ENCODE data around the gene CASP14. TPM values are rescaled to one million over a fixed set of nuclear protein-coding genes. Genes with fewer than 3 reads are reported as not detected.
"Not testable (repeated sequence)": the region's sequence is repeated elsewhere in the genome, so short reads cannot be mapped to it uniquely, and the experiment has no call there.

Gene CASP14, protein sequence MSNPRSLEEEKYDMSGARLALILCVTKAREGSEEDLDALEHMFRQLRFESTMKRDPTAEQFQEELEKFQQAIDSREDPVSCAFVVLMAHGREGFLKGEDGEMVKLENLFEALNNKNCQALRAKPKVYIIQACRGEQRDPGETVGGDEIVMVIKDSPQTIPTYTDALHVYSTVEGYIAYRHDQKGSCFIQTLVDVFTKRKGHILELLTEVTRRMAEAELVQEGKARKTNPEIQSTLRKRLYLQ
- total RNA-seq (not detected), polyA plus RNA-seq (not detected), total RNA-seq (0 to 0.06 (median 0) reads per million in 6 experiments)

- Mint-ChIP-seq H3K27ac (peak within 1 kb of the TSS in 1 of 10 donors; percentile 49), H3K9me3 (peaks cover 0 to 7% (median 0%) of the 10 kb centered on the region in 9 donors), H3K27me3 (peaks cover 34 to 63% (median 39%) of the 10 kb centered on the region in 5 donors), H3K36me3 (peaks cover 0 to 2% (median under 1%) of the 10 kb centered on the region in 3 donors), H3K4me1 (no peaks in the 10 kb centered on the region), H3K4me3 (no peak within 1 kb of the TSS)
- DNase-seq (no peak), ATAC-seq (no peak)
- POLR2A ChIA-PET: no interaction called here
These were observed at the start of gene CASP14 for GRCh38 chr19:15048885-15049541. Gene CASP14, plus strand, starts transcription at chr19:15049480. Its CDS starts 2,772 bp downstream, at chr19:15052252.

DNA sequence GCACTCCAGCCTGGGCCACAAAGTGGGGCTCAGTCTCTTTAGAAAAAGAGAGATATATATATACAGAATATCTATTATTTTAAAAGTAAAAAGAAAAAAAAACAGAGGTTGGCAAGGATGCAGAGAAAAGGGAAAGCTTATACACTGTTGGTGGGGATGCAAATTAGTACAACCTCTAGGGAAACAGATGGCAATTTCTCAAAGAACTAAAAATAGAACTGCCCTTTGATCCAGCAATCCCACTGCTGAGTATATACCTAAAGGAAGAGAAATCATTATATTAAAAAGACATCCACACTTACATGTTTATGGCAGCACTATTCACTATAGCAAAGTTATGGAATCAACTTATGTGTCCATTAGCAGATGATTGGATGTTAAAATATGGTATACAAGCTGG, 41.0 kb upstream of the CASP14 start:
- H3K36me3 Mint-ChIP-seq: peaks cover 0 to 16% (median 0%) of the 10 kb centered on the region in 3 donors
- POLR2A ChIA-PET: interaction anchor here (0.6 kb wide), 1 partner anchor 97 kb away, joined by 3 read pairs; no protein-coding TSS in a partner anchor
- H3K4me3 Mint-ChIP-seq: no peak overlapping the region
- DNase-seq (no peak), ATAC-seq (no peak)
- peaks cover 0 to 4% (median 0%) of the 10 kb centered on the region in 4 donors for H3K4me1 Mint-ChIP-seq
- H3K9me3 Mint-ChIP-seq: peaks cover 0 to 5% (median 0%) of the 10 kb centered on the region in 9 donors
- H3K27me3 Mint-ChIP-seq: peaks cover 25 to 66% (median 45%) of the 10 kb centered on the region in 5 donors
- no peak overlapping the region for H3K27ac Mint-ChIP-seq

- Mint-ChIP-seq H3K27ac (no peak overlapping the region), H3K9me3 (peaks cover 0 to 8% (median 1%) of the 10 kb centered on the region in 9 donors), H3K27me3 (peaks cover 32 to 77% (median 49%) of the 10 kb centered on the region in 5 donors), H3K4me3 (no peak overlapping the region), H3K36me3 (peaks cover 0 to 17% (median 0%) of the 10 kb centered on the region in 3 donors), H3K4me1 (peaks cover 0 to 4% (median 0%) of the 10 kb centered on the region in 4 donors)
- ATAC-seq (no peak), DNase-seq (no peak)
- POLR2A ChIA-PET: no interaction called here
These were observed 38.6 kb upstream of the CASP14 start for GRCh38 chr19:15010501-15011300.

DNA sequence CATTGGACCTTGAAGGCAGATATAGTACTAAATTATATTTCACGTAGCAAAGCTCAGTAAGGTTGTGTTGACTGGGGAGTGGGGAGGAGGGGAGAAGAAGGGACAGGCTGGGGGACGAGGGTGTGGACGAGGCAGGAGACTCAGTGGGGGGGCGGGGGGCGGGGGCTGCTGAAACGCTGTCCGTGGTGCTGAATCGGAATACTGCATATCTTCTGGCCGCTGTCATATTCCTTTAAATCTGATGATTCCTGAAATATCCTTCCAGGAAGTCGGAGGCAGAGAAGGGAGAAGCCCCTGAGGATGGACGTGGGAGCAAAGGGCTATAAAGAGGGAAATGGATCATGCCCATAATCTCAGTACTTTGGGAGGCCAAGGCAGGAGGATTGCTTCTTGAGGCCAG, 34.7 kb upstream of the CASP14 start:
- peaks cover 32 to 73% (median 52%) of the 10 kb centered on the region in 5 donors for H3K27me3 Mint-ChIP-seq
- no peak overlapping the region for H3K4me3 Mint-ChIP-seq
- no peak overlapping the region for H3K27ac Mint-ChIP-seq
- POLR2A ChIA-PET: no interaction called here
- H3K36me3 Mint-ChIP-seq: peaks cover 0 to 17% (median 0%) of the 10 kb centered on the region in 3 donors
- H3K9me3 Mint-ChIP-seq: peaks cover 0 to 7% (median 1%) of the 10 kb centered on the region in 9 donors
- no peak for ATAC-seq
- peaks cover 0 to 4% (median 0%) of the 10 kb centered on the region in 4 donors for H3K4me1 Mint-ChIP-seq
- no peak for DNase-seq

- POLR2A ChIA-PET: no interaction called here
- Mint-ChIP-seq H3K4me3 (no peak overlapping the region), H3K36me3 (peaks cover 0 to 12% (median 0%) of the 10 kb centered on the region in 3 donors)
These were observed 33.2 kb upstream of the CASP14 start for GRCh38 chr19:15015946-15016542.

DNA sequence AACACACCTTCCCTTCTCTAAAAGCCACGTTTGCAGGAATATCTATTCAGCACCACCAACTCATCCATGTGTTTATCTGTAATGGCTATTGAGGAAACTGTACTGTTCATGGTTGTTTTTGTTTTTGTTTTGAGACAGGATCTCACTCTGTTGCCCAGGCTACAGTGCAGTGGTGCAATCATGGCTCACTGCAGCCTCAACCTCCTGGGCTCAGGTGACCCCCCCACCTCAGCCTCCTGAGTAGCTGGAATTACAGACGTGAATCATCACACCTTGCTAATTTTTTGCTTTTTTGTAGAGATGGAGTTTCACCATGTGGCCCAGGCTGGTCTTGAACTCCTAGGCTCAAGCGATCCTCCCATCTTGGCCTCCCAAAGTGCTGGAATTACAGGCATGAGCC, 30.4 kb upstream of the CASP14 start:
- H3K4me3 Mint-ChIP-seq, H3K4me1 Mint-ChIP-seq, H3K27ac Mint-ChIP-seq, POLR2A ChIA-PET, H3K9me3 Mint-ChIP-seq, H3K36me3 Mint-ChIP-seq, DNase-seq, ATAC-seq: not testable (repeated sequence)
- peaks cover 18 to 52% (median 33%) of the 10 kb centered on the region in 5 donors for H3K27me3 Mint-ChIP-seq

More at GRCh38 chr19:15015946-15016542, 33.2 kb upstream of the CASP14 start:
- Mint-ChIP-seq H3K4me1 (peaks cover 0 to 4% (median 0%) of the 10 kb centered on the region in 4 donors), H3K27me3 (peaks cover 29 to 66% (median 45%) of the 10 kb centered on the region in 5 donors), H3K9me3 (peaks cover 0 to 7% (median 1%) of the 10 kb centered on the region in 9 donors), H3K27ac (no peak overlapping the region)
- DNase-seq: no peak
- ATAC-seq: no peak

DNA sequence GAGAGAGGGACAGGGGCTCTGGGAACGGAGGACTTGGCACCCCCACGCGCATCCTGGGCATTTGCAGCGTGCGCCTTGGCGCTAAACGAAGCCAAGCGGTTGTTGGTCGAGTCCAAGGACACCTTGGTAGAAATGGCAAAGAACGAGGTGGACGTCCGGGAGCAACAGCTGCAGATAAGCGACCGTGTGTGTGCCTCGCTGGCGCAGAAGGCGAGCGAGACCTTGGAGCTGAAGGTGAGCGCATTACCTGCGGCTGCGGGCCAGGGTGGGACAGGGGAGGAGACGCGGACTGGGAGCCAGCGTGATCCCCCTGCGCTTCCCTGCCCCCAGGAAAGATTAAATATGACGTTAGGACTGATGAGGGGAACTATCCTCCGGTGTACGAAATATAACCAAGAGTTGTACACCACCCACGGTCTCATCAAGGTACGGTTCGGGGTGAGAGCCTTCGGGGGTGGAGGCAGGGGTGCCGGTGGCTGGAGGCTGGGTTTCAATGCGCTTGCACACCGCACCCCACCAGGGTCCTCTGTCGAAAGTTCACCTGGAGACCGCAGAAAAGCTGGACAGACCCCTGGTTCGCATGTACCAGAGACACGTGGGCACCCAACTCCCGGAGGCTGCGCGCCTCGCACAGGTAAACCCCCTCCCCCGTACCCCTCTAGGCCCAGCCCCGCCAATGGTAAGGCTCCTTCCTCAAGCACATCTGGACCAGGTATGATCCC, 27.8 kb upstream of the CASP14 start:
- no peak for DNase-seq
- Mint-ChIP-seq H3K27ac (no peak overlapping the region), H3K9me3 (no peaks in the 10 kb centered on the region), H3K27me3 (peaks cover 5 to 41% (median 20%) of the 10 kb centered on the region in 5 donors), H3K4me1 (no peaks in the 10 kb centered on the region), H3K36me3 (no peaks in the 10 kb centered on the region), H3K4me3 (no peak overlapping the region)
- POLR2A ChIA-PET: no interaction called here
- ATAC-seq: no peak

- Mint-ChIP-seq H3K4me3 (no peak overlapping the region), H3K9me3 (no peaks in the 10 kb centered on the region), H3K27me3 (peaks cover 0 to 37% (median 14%) of the 10 kb centered on the region in 5 donors), H3K27ac (no peak overlapping the region), H3K36me3 (no peaks in the 10 kb centered on the region), H3K4me1 (no peaks in the 10 kb centered on the region)
- POLR2A ChIA-PET: no interaction called here
- DNase-seq (no peak), ATAC-seq (no peak)
These were observed 26.5 kb upstream of the CASP14 start for GRCh38 chr19:15022752-15023151.

- DNase-seq (no peak), ATAC-seq (no peak)
- Mint-ChIP-seq H3K4me1 (no peaks in the 10 kb centered on the region), H3K36me3 (no peaks in the 10 kb centered on the region), H3K9me3 (no peaks in the 10 kb centered on the region), H3K4me3 (no peak overlapping the region), H3K27me3 (peaks cover 0 to 31% (median 13%) of the 10 kb centered on the region in 5 donors), H3K27ac (no peak overlapping the region)
- POLR2A ChIA-PET: interaction anchor here (0.7 kb wide), 1 partner anchor 1061 kb away, joined by 4 read pairs; no protein-coding TSS in a partner anchor
These were observed 24.1 kb upstream of the CASP14 start for GRCh38 chr19:15025217-15025616.

- no peak for DNase-seq
- Mint-ChIP-seq H3K9me3 (peaks cover 0 to 4% (median 0%) of the 10 kb centered on the region in 9 donors), H3K27ac (peak overlapping the region in 1 of 10 donors; percentile 26), H3K36me3 (no peaks in the 10 kb centered on the region), H3K4me1 (no peaks in the 10 kb centered on the region), H3K4me3 (no peak overlapping the region), H3K27me3 (peaks cover 5 to 19% (median 12%) of the 10 kb centered on the region in 5 donors)
- POLR2A ChIA-PET: no interaction called here
- no peak for ATAC-seq
These were observed 20.8 kb upstream of the CASP14 start for GRCh38 chr19:15028490-15028889.

- POLR2A ChIA-PET: no interaction called here
- DNase-seq (no peak), ATAC-seq (no peak)
- Mint-ChIP-seq H3K27ac (no peak overlapping the region), H3K4me3 (no peak overlapping the region), H3K9me3 (peaks cover 0 to 4% (median 0%) of the 10 kb centered on the region in 9 donors), H3K36me3 (no peaks in the 10 kb centered on the region), H3K27me3 (peaks cover 19 to 38% (median 36%) of the 10 kb centered on the region in 5 donors), H3K4me1 (no peaks in the 10 kb centered on the region)
These were observed 17.6 kb upstream of the CASP14 start for GRCh38 chr19:15031675-15032074.
